Testis (tissue), 3 donors: ENCODE results near the gene SYTL1. TPM values are rescaled to one million over a fixed set of nuclear protein-coding genes. Genes with fewer than 3 reads are reported as not detected.

ENCODE experiments used
- DNase-seq: peaks from one replicate; pipeline ENCODE4 v3.0.0-alpha.2; 2019
- H3K27ac ChIP-seq, 2 donors: fragments of 200-600 bp; sonication (generic); one replicate each; pipeline ENCODE4 v1.5.1; 2019
- H3K27me3 ChIP-seq: fragments of 200-600 bp; sonication (generic); one replicate; pipeline ENCODE4 v1.5.1; 2019
- H3K36me3 ChIP-seq: fragments of 200-600 bp; sonication (generic); one replicate; pipeline ENCODE4 v1.5.1; 2017; ENCODE audit warnings: low read depth; ENCODE audit errors: missing control alignments
- H3K4me1 ChIP-seq: fragments of 200-600 bp; sonication (generic); one replicate; pipeline ENCODE4 v1.5.1; 2019
- H3K4me3 ChIP-seq, 2 donors: fragments of 200-600 bp; sonication (generic); one replicate each; pipeline ENCODE4 v1.5.1; 2017 to 2019
- H3K9me3 ChIP-seq: fragments of 200-600 bp; sonication (generic); one replicate; pipeline ENCODE4 v1.5.1; 2017
- CTCF ChIP-seq, 3 experiments: fragments of 450-650 bp in 2 of 3; fragments of 200-600 bp in 1 of 3; sonication (generic) in 1 of 3; IDR thresholded peaks; one replicate each; pipeline ENCODE4 v1.5.1; 2016 to 2019; ENCODE audit warnings: antibody characterized with exemption in 3 of 3, mild to moderate bottlenecking in 2 of 3, moderate library complexity in 1 of 3
- POLR2A ChIP-seq: fragments of 450-650 bp; IDR thresholded peaks from one replicate; pipeline ENCODE4 v1.6.1; 2017; ENCODE audit warnings: antibody characterized with exemption, mild to moderate bottlenecking, moderate library complexity
- WGBS, 2 donors: methylation state at CpG; one replicate each; pipeline ENCODE4 v1.1.5; 2018; 5-methylcytosine and 5-hydroxymethylcytosine counted together
- intact Hi-C: fragments of 100-400 bp; cut with DNase I; formaldehyde crosslinking; loops from one replicate; pipeline ENCODE4 v1.15.1; 2023; ENCODE audit warnings: low total_unique reads
- polyA plus RNA-seq: library from polyadenylated mRNA; stranded (reverse); fragments of 350-450 nt; fragmentation: Illumina TruSeq; extraction: RNeasy Lipid Tissue Mini Kit (QIAGEN cat#74804); gene quantifications from one replicate; pipeline ENCODE4 v1.2.3, GENCODE V29; 2014; ENCODE audit warnings: low read depth, low replicate concordance; ENCODE audit not compliant: insufficient read depth
- total RNA-seq, 2 donors: library from RNA; depleted of rRNA; stranded (reverse); fragments of >200 nt; gene quantifications; one replicate each; pipeline ENCODE4 v1.2.3, GENCODE V29; 2016

The SYTL1 gene
- total and polyA plus RNA-seq, 3 donors from 2014 or later, result 2.3 to 6.0 (median 5.4) TPM

- intact Hi-C loops, result no loop called here
Measured at GRCh38 chr1:27336756-27337155, 5.1 kb upstream of the SYTL1 start.

GRCh38 chr1:27338751-27339150 lies 3.1 kb upstream of the SYTL1 start:
- 84 to 96% methylated on average over 6 of the region's 6 CpGs for WGBS, 2 donors
- TF ChIP-seq CTCF (IDR thresholded peaks at IDR 0.05) (no peak), POLR2A (no peak)
- H3K27me3 ChIP-seq, result no peaks in the 10 kb centered on the region
- H3K4me3 ChIP-seq, result no peak overlapping the region
- intact Hi-C loops, result no loop called here
- H3K9me3 ChIP-seq, result no peaks in the 10 kb centered on the region
- no peaks in the 10 kb centered on the region for H3K36me3 ChIP-seq
- no peak overlapping the region for H3K27ac ChIP-seq
- H3K4me1 ChIP-seq, result peaks cover 5% of the 10 kb centered on the region
- DNase-seq, result no peak

More at GRCh38 chr1:27336756-27337155, 5.1 kb upstream of the SYTL1 start:
- DNase-seq, result no peak
- Histone ChIP-seq H3K4me3 (no peak overlapping the region), H3K9me3 (no peaks in the 10 kb centered on the region), H3K27ac (no peak overlapping the region), H3K36me3 (no peaks in the 10 kb centered on the region), H3K4me1 (peaks cover 2% of the 10 kb centered on the region), H3K27me3 (no peaks in the 10 kb centered on the region)
- no peak for TF ChIP-seq POLR2A
- TF ChIP-seq CTCF (IDR thresholded peaks at IDR 0.05), result no peak
- WGBS, 2 donors, result 89 to 94% methylated on average over 5 of the region's 5 CpGs

- Histone ChIP-seq H3K27me3 (no peaks in the 10 kb centered on the region), H3K4me3 (no peak overlapping the region), H3K4me1 (peaks cover 5% of the 10 kb centered on the region), H3K36me3 (no peaks in the 10 kb centered on the region), H3K27ac (no peak overlapping the region), H3K9me3 (no peaks in the 10 kb centered on the region)
- WGBS, 2 donors, result 66 to 80% methylated on average over 5 of the region's 5 CpGs
- intact Hi-C loops, result no loop called here
- TF ChIP-seq POLR2A (no peak), CTCF (IDR thresholded peaks at IDR 0.05) (no peak)
- no peak for DNase-seq
Measured at GRCh38 chr1:27339213-27339612, 2.6 kb upstream of the SYTL1 start.

GRCh38 chr1:27342391-27342777 lies 562 bp downstream of the SYTL1 start:
- no peaks in the 10 kb centered on the region for H3K36me3 ChIP-seq
- H3K9me3 ChIP-seq, result no peaks in the 10 kb centered on the region
- intact Hi-C loops, result no loop called here
- DNase-seq, result no peak
- 74 to 90% methylated on average over 4 to 8 of the region's 8 CpGs for WGBS, 2 donors
- TF ChIP-seq POLR2A (no peak), CTCF (IDR thresholded peaks at IDR 0.05) (no peak)
- peaks cover 5% of the 10 kb centered on the region for H3K4me1 ChIP-seq
- no peaks in the 10 kb centered on the region for H3K27me3 ChIP-seq
- no peak overlapping the region for H3K27ac ChIP-seq
- no peak overlapping the region for H3K4me3 ChIP-seq

GRCh38 chr1:27342778-27343638 lies 1.2 kb downstream of the SYTL1 start:
- Histone ChIP-seq H3K4me3 (no peak overlapping the region), H3K27ac (no peak overlapping the region), H3K36me3 (no peaks in the 10 kb centered on the region), H3K27me3 (no peaks in the 10 kb centered on the region), H3K4me1 (peaks cover 5% of the 10 kb centered on the region), H3K9me3 (no peaks in the 10 kb centered on the region)
- no peak for DNase-seq
- WGBS, 2 donors, result 67 to 77% methylated on average over 13 to 28 of the region's 31 CpGs
- intact Hi-C loops, result no loop called here
- TF ChIP-seq POLR2A (no peak), CTCF (IDR thresholded peaks at IDR 0.05) (no peak)
